ENCODE measurements around the gene CDK1. TPM values are rescaled to one million over a fixed set of nuclear protein-coding genes. Genes with fewer than 3 reads are reported as not detected.

Gene CDK1
- total RNA-seq, 1 donor from 2014 or later = 14.8 TPM

DNA sequence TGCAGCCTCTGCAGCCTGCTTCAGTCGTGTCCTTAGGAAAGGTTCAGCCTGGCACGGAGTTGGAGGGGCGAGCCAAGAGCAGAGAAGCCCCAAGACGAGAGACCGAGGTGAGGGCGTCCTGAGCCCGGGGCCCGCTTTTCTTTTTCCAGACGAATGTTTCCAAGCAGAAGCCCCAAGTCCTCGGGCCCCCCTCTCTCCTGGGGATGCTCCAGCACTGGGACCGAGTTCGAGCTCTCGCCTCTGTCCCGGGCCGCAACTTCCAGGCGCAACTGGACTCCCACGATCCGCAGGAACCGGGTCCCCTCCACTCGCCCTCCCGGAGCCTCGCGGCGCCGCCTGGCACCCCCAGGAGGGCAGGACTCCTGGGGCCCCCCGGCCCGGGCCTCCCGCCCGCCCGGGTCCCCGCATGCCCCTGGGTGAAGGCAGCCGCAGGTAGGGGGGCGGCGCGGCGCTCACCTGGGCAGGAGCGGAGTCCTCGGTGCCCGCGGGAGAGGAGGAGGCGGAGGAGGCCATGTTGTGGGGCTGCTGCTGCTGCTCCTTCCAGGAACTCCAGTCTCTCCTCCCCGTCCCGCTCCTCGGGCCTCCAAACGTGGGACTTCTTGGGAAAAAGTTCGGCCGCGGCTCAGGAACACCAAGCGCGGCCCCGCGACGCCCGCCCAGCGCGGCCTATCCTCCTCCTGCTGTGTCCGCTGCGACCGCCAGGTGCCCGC lies 45.3 kb upstream of the CDK1 start:
- Mint-ChIP-seq H3K9me3 (ENCODE audit: unreplicated experiment) (no peaks in the 10 kb centered on the region), H3K4me1 (ENCODE audit: unreplicated experiment) (peaks cover 9% of the 10 kb centered on the region), H3K27ac (ENCODE audit: unreplicated experiment) (no peak overlapping the region), H3K4me3 (ENCODE audit: unreplicated experiment) (peak overlapping the region; percentile 93), H3K36me3 (ENCODE audit: low read depth, unreplicated experiment) (no peaks in the 10 kb centered on the region), H3K27me3 (ENCODE audit: unreplicated experiment) (peaks cover 1% of the 10 kb centered on the region)
- TF ChIP-seq, protein P1, sequence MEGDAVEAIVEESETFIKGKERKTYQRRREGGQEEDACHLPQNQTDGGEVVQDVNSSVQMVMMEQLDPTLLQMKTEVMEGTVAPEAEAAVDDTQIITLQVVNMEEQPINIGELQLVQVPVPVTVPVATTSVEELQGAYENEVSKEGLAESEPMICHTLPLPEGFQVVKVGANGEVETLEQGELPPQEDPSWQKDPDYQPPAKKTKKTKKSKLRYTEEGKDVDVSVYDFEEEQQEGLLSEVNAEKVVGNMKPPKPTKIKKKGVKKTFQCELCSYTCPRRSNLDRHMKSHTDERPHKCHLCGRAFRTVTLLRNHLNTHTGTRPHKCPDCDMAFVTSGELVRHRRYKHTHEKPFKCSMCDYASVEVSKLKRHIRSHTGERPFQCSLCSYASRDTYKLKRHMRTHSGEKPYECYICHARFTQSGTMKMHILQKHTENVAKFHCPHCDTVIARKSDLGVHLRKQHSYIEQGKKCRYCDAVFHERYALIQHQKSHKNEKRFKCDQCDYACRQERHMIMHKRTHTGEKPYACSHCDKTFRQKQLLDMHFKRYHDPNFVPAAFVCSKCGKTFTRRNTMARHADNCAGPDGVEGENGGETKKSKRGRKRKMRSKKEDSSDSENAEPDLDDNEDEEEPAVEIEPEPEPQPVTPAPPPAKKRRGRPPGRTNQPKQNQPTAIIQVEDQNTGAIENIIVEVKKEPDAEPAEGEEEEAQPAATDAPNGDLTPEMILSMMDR (IDR thresholded peaks at IDR 0.05; ENCODE audit: unreplicated experiment) = no peak
- DNase-seq (ENCODE audit: low spot score) = peak; percentile 64

DNA sequence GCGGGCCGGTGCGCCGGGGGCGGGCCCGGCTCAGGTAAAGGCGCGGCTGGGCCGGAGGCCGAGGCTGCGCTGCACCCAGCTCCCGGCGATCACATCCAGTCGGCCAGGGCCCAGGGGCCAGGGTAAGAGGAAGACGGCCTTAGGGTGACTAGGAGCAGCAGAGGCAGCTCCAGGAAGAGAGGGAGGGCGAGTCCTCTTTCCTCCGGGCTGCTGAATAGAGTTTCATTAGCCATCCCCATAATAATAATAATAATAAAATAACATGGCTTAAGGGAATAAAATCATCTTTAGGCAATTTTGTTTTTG lies 44.8 kb upstream of the CDK1 start:
- Mint-ChIP-seq H3K36me3 (ENCODE audit: low read depth, unreplicated experiment) (no peaks in the 10 kb centered on the region), H3K27me3 (ENCODE audit: unreplicated experiment) (peaks cover 1% of the 10 kb centered on the region), H3K9me3 (ENCODE audit: unreplicated experiment) (no peaks in the 10 kb centered on the region), H3K4me1 (ENCODE audit: unreplicated experiment) (peaks cover 8% of the 10 kb centered on the region), H3K4me3 (ENCODE audit: unreplicated experiment) (no peak overlapping the region), H3K27ac (ENCODE audit: unreplicated experiment) (no peak overlapping the region)
- DNase-seq (ENCODE audit: low spot score) = no peak
- TF ChIP-seq, protein P1 (IDR thresholded peaks at IDR 0.05; ENCODE audit: unreplicated experiment) = no peak

DNA sequence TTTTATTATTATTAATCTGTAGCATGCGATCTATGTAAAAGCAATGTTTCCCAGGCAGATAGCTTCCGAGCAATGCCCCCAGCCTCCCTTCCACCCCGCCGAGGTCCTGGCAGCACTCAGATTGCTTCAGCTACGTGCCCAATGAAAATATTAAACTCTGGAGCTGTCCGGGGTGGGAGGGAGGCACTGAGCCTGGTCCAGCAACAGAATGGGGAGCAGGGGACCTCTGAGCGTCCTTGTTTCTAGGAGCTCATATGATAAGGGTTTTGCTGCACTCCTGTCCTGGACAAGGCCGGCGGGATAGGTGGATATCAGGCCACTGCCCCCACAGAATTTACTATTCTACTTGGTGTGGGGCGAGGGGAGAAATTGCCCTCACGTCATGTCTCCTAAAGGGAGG lies 44.5 kb upstream of the CDK1 start:
- Mint-ChIP-seq H3K27me3 (ENCODE audit: unreplicated experiment) (peaks cover 1% of the 10 kb centered on the region), H3K27ac (ENCODE audit: unreplicated experiment) (no peak overlapping the region), H3K4me3 (ENCODE audit: unreplicated experiment) (peak overlapping the region; percentile 56), H3K36me3 (ENCODE audit: low read depth, unreplicated experiment) (no peaks in the 10 kb centered on the region), H3K9me3 (ENCODE audit: unreplicated experiment) (no peaks in the 10 kb centered on the region), H3K4me1 (ENCODE audit: unreplicated experiment) (peaks cover 8% of the 10 kb centered on the region)
- TF ChIP-seq, protein P1 (IDR thresholded peaks at IDR 0.05; ENCODE audit: unreplicated experiment) = no peak
- DNase-seq (ENCODE audit: low spot score) = no peak

DNA sequence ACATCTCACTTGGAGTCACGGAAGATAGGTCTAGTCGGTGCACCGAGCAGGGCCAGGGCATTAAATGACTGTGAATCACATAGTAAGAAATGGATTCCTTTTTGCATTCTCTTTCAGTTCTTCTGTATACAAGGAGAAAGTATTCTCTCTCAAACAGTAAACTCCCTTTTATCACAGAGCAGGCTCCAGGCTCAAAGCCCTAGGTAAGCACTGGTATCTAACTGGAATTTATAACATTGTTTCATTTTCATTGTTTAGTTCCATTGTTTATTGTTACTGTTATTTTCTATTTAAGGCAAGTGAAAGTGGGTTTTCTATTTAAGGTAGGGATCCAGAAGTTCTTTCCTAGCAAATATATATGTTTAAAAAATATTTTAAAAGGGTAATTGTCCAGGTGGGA lies 44.1 kb upstream of the CDK1 start:
- H3K9me3 Mint-ChIP-seq (ENCODE audit: unreplicated experiment) = no peaks in the 10 kb centered on the region
- no peak overlapping the region for H3K27ac Mint-ChIP-seq (ENCODE audit: unreplicated experiment)
- peaks cover 8% of the 10 kb centered on the region for H3K4me1 Mint-ChIP-seq (ENCODE audit: unreplicated experiment)
- H3K36me3 Mint-ChIP-seq (ENCODE audit: low read depth, unreplicated experiment) = no peaks in the 10 kb centered on the region
- no peak for DNase-seq (ENCODE audit: low spot score)
- H3K4me3 Mint-ChIP-seq (ENCODE audit: unreplicated experiment) = no peak overlapping the region
- H3K27me3 Mint-ChIP-seq (ENCODE audit: unreplicated experiment) = peaks cover 1% of the 10 kb centered on the region
- TF ChIP-seq, protein P1 (IDR thresholded peaks at IDR 0.05; ENCODE audit: unreplicated experiment) = no peak

DNA sequence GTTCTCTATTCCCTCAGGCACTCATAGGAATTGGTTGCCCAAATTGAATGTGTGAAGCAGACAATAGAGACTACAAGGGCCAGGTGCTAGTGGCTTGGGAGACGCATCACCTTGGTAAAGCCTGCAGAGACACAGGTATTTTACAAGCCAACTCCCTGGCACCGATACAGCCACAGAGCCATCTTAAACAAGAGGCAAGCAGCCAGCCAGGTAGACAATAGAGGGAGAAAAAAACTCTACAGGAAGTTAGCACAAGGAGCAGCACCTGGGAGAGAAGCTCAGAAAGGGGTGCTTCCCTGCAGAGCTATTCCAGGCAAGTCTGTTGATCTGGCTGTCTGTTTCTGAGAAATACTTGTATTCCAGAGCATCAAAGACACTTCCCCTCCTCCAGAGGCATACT lies 43.0 kb upstream of the CDK1 start:
- no peak for DNase-seq (ENCODE audit: low spot score)

More for the DNA sequence above, 43.0 kb upstream of the CDK1 start:
- Mint-ChIP-seq H3K27me3 (ENCODE audit: unreplicated experiment) (peaks cover 1% of the 10 kb centered on the region), H3K4me1 (ENCODE audit: unreplicated experiment) (peaks cover 8% of the 10 kb centered on the region), H3K4me3 (ENCODE audit: unreplicated experiment) (no peak overlapping the region), H3K36me3 (ENCODE audit: low read depth, unreplicated experiment) (no peaks in the 10 kb centered on the region), H3K27ac (ENCODE audit: unreplicated experiment) (no peak overlapping the region), H3K9me3 (ENCODE audit: unreplicated experiment) (no peaks in the 10 kb centered on the region)
- TF ChIP-seq, protein P1 (IDR thresholded peaks at IDR 0.05; ENCODE audit: unreplicated experiment) = no peak
